ENCODE measurements around the gene PAQR5. TPM values are rescaled to one million over a fixed set of nuclear protein-coding genes. Genes with fewer than 3 reads are reported as not detected.
"Not testable (repeated sequence)": the region's sequence is repeated elsewhere in the genome, so short reads cannot be mapped to it uniquely, and the experiment has no call there.

PAQR5 gene
- polyA plus RNA-seq, 4 donors: 28.3 to 35.8 (median 33.6) TPM

DNA sequence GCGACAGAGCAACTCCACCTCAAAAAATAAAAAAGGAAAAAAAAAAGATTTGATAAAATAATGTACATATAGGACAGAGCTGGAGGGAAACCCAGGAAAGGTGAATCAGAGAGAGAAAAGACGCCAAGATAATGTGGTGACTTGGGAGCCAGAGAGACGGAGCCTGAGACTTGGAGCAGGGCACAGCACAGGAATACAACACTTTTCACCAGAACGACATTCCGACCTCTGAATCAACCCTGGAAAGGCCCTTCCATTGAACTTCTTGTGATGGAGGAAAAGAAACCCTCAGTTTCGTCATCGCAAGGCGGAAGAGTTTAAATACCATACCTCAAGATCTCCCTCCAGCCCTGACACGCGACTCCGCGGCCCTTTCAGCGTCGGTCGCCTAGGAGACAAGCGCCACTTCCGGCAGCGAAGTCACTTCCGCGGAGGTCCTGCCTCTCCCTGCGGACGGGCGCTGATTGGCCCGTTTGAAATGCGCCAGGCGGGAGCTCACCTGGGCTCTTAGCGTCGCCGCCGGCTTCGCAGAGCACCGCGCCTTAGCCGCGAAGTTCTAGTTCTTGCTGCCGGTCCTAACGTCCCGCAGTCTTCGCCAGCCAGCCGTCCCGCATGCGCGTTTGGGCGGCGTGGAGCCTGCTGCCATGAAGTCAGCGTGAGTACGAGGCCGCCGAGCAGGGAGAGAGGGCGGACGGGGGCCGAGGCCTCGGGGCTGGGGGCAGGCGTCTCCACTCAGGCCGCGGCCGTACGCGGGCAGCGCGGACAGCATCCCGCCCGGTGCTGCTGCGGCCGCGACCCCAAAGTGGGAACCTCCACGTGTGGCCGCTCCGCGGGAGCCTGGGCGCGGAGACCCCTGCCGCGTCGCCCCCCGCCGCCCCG lies 115.3 kb downstream of the PAQR5 start, which contains the start of gene KIF23:
TSS of gene KIF23 (plus strand) at position 528 of the 879 bp plus-strand sequence. CDS start at position 645, 117 bp downstream.
- peak; percentile 77 to 91 (median 82) for DNase-seq (ENCODE audit: low read depth in 4 of 4, low spot score in 2 of 4)

DNA sequence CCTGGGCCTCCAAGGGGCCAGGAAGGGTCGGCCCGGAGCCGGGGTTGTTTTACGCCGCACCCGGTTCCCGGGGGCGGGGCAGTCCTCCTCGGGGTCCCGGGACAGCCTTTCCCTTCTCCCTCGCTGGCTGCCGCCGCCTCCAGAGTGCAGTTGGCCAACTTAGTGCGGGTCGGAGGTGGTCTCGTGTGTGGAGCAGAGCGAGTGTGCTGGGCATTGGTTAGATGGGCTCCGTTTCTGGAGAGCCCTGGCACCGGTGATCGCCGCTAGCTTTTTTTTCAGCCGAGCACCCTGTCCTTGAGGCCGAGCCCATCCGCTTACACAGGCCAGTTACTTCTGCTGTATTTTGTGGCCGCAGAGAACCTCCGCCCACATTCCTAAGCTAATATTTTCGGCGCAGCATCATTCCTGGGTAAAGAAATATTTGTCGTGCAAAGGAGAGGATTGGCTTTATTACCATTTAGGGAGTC lies 116.0 kb downstream of the PAQR5 start:
- DNase-seq (ENCODE audit: low read depth in 4 of 4, low spot score in 2 of 4): peak in 2 of 4 donors; percentile 27 to 32

DNA sequence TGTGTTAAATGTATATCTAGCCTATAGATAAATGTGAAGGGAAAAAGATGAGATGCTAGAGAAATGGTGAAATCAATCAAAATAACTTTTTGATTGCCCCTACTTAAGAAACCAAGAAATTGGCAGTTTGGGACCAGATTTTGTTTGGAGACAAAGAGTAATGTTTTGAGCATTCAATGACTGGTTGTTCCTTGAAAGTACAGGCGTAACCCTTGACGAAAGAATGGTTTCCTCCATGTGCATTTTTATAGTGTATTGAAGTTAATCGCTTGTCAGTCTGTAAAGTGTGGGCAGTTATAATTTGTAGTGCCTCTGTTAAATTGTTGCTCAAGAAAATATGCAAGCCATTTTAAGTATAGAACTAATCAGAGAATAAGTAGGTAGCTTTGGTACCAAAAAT lies 116.7 kb downstream of the PAQR5 start:
- no peak for DNase-seq (ENCODE audit: low read depth in 4 of 4, low spot score in 2 of 4)

DNA sequence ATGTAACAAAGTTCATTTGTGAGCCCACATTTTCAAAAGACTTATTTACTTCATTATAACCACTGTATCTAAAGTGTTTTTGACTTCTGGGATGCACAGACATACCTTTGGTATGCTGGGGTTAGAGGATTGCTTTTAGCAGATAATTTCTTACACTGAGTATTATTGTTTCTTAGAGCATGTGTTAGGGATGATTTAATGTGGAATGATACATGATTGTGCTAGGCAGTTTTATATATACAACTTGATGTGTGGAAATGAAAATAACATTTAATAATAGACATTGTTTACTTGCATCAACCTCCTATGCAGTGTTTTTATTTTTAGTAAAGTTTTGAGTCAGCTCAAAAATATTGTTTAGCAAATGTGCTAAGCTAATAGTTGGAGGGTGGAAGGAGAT lies 118.9 kb downstream of the PAQR5 start:
- no peak for DNase-seq (ENCODE audit: low read depth in 4 of 4, low spot score in 2 of 4)

DNA sequence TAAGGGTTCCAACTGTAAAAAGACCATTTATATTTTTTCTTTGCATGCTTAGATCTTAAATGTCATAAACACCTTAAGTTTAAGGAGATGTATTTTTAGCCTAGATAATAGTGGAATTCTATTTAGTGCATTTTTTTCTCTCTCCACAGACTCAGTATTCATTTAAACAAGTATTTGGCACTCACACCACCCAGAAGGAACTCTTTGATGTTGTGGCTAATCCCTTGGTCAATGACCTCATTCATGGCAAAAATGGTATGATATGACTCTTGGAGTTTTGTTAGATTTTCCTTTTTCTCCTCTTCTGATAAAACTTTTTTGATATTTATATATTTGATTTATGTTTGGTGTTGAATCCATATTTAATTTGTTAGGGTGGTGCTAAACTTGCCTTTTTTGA lies 122.8 kb downstream of the PAQR5 start:
- no peak for DNase-seq (ENCODE audit: low read depth in 4 of 4, low spot score in 2 of 4)

DNA sequence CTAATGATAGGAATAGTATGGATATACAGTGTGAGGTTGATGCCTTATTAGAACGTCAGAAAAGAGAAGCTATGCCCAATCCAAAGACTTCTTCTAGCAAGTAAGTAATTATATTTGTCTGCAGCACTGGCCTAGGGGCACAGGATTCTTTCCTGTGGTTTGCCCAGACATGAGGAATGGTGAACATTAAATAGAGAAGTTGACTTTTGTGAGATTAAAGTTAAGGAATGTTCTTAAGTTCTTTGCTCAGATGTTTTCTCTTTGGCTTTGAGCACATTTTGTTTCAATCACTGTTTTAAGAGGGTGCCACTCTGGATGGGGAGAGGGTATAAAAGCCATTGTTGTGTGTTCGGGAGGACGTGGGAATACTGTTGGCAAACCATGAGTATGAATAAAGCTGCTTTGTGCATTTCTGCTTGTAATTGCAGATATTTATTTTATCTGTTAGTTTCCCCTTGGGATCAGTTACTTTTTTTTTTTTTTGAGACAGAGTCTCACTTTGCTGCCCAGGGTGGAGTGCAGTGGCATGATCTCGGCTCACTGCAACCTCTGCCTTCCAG lies 123.7 kb downstream of the PAQR5 start:
- no peak for DNase-seq (ENCODE audit: low read depth in 4 of 4, low spot score in 2 of 4)

DNA sequence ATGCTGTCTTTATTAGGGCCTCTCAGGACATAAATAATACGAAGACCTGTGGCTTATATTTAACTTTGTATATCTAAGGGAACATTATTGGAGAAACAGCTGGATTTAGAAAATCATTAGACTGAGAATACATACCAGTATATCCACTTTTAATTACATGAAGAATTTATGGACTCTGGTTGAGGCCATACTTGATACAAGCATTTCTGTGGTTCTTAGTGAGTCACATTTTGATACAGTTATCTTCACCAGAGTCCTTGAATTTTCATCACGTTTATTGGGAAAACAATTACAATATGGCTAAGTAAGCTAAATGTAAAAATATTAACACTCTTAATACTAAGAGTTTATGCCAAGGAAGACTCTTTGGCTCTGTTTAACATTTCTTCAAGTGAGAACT lies 125.3 kb downstream of the PAQR5 start:
- no peak for DNase-seq (ENCODE audit: low read depth in 4 of 4, low spot score in 2 of 4)

DNA sequence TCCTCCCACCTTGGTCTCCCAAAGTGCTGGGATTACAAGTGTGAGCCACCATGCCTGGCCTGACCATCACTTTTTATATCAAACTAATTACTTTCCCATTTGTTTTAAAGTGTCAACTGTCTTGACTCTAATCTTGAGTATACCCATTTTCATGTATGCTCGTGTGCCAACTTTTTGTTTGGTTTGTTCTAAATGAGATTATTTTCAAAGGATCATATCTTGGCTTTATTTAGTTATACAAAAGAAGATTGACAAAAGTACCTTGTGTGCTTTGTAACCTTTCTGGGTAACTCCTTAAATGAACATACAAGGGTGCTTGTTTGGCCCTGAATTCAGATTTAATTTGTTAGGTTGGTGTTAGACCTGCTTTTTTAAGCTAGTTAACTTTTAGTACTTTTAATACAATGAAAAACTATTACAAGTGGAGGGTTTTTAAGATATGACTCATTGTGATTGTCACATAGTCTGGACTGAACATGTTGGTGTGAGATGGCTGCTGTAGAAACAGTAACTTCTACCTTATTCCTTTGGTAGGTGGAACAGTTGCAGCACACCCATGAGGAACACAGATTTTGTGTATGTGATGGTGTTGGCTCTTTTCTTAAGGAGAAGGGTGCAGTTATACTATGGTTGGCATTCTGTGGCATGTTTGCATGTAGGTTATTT lies 126.2 kb downstream of the PAQR5 start:
- DNase-seq (ENCODE audit: low read depth in 4 of 4, low spot score in 2 of 4): no peak

DNA sequence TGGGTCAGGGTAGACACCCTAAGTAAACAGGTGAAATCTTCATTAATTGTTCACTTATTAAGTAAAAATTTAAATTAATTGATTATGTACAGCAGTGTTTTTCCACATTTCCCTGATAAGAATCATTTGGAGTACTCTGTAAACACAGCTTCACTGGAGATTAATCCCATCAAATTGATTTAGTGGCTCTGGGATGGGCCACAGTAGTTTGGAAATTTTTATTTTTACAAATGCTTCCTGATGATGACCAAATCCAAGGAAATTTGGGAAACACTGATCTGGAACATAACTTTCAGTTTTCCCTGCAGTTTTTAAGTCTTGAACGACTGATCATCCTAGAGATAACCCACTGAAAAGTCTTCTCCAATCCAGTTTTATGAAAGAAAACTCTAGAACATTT lies 135.1 kb downstream of the PAQR5 start:
- no peak for DNase-seq (ENCODE audit: low read depth in 4 of 4, low spot score in 2 of 4)

DNA sequence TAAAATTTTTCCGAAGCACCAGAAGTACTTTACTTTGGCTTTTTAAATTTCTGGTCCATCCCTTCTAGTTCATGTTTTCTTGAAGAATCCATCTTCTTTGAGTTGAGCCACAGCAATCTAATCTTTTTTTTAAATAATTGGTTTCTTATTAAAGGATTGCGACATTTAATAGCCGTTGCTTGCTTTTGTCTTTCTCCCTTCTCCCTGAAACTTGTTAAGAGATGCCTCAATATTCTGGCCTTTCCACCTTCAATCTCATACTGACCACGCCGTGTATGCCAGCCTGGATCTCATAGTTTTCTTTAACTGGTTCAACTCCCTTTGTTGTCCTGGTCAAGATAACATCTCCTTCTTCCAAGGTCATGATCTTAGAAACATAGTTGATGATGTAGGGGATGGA lies 135.5 kb downstream of the PAQR5 start:
- DNase-seq (ENCODE audit: low read depth in 4 of 4, low spot score in 2 of 4): no peak

DNA sequence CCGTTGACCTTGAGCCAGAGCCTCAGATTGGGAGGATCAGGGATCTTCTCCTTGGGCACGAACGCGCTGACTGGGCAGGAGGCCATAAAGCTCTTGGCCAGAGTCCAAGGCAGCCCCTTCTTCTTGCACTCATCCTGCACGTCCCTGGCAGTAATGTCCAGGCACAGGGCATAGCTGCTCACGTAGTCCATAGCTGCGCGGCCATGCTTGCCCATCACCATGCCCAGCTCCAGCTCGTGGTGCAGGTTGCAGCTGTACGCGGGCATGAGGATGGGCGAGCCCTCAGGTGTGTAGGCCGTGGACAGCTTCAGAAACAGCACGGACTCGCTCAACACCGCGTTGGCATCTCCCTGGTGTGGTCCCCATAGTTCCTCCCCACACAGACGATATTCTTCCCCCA lies 136.0 kb downstream of the PAQR5 start:
- no peak for DNase-seq (ENCODE audit: low read depth in 4 of 4, low spot score in 2 of 4)

DNA sequence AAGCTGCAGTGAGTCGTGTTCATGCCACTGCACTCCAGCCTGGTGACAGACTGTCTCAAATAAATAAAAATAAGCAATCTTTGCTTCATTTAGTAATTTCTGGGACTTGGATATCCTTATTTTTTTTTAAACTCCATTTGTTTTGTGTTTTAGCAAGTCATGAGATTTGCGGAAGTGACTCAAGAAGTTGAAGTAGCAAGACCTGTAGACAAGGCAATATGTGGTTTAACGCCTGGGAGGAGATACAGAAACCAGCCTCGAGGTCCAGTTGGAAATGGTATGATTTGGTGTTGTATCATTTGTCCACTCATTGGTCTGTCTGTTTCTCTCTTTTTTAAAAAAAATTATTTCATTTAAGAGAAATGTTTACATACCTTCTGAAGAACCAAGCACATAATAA lies 137.3 kb downstream of the PAQR5 start:
- no peak for DNase-seq (ENCODE audit: low read depth in 4 of 4, low spot score in 2 of 4)

DNA sequence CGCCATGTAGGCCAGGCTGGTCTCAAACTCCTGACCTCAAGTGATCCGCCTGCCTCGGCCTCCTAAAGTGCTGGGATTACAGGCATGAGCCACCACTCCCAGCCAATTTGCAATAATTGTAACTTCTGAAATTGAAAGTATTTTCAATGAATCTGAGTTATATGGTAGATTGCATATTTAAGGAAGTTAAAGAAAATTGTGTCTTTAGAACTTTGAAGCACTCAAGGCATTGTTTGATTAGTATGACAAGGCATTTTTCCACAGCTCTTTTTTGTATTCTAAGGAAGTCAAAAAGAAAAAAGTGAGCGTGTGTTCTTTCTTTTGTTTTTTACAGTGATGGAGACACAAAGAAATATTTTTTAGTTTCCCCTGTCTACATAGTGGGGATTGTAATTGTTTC lies 138.2 kb downstream of the PAQR5 start:
- DNase-seq (ENCODE audit: low read depth in 4 of 4, low spot score in 2 of 4): no peak

DNA sequence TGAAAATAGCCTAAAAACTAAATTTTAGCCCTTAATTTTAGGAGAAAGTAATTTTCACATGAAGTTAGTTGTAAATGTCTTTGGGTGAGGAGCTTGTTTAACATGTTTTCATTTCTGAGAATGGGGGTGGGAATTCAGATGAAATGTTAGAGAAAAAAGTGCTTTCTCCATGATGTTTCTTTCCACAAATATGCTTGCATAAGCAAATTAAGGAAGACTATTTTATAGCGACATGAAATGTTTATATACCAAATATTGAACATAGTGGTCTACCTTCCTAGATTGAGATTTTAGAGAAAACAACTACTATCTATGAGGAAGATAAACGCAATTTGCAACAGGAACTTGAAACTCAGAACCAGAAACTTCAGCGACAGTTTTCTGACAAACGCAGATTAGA lies 140.9 kb downstream of the PAQR5 start:
- DNase-seq (ENCODE audit: low read depth in 4 of 4, low spot score in 2 of 4): no peak

DNA sequence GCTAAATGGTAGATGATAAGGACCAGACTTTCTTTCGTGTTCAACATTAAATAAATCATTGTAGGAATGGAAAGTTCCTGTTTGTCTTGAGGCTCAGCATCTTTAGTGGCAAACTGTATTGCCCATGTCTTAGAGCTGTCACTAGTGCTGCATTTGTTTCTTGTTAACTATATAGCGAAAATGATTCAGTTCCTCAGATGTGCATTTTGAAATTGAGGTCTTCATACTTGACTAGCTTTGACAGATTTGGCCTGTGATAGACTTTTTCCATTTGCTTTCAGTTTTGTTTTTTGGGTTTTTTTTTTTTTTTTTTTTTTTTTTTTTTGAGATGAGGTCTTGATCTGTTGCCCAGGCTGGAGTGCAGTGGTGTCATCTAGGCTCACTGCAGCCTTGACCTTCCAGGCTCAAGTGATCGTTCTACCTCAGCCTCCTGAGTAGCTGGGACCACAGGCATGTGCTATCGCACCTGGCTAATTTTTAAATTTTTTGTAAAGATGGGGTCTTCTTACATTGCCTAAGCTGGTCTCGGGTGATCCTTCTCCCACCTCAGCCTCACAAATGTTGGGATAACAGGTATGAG lies 144.4 kb downstream of the PAQR5 start:
- no peak for DNase-seq (ENCODE audit: low read depth in 4 of 4, low spot score in 2 of 4)

DNA sequence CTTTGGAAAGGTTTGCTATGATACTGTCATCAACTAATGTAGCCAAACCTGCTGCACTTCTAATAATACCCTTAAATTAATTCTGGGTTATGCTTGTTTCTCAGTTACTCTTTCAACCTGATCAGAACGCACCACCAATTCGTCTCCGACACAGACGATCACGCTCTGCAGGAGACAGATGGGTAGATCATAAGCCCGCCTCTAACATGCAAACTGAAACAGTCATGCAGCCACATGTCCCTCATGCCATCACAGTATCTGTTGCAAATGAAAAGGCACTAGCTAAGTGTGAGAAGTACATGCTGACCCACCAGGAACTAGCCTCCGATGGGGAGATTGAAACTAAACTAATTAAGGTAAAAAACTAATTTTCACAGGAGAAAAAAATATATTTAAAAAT lies 146.0 kb downstream of the PAQR5 start:
- DNase-seq (ENCODE audit: low read depth in 4 of 4, low spot score in 2 of 4): no peak

DNA sequence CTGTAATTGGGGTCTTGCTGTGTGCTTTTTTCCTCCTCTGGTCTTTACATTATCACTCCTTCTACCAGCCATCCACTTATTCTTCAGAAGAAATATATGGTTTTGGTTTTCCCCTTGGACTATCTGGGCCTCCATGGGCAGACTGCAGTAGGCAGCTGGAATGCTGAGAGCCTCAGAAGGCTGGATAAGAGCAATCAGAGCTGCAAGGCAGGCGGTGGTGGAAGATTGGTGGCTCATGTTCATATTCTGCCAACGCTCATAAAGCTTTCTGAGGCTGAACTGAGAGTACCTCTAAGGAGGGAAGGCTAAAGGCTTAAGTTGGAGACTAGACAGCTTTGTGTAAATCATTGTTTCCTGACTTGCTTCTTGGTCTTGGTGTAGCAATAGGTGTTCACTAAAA lies 148.2 kb downstream of the PAQR5 start:
- no peak for DNase-seq (ENCODE audit: low read depth in 4 of 4, low spot score in 2 of 4)

DNA sequence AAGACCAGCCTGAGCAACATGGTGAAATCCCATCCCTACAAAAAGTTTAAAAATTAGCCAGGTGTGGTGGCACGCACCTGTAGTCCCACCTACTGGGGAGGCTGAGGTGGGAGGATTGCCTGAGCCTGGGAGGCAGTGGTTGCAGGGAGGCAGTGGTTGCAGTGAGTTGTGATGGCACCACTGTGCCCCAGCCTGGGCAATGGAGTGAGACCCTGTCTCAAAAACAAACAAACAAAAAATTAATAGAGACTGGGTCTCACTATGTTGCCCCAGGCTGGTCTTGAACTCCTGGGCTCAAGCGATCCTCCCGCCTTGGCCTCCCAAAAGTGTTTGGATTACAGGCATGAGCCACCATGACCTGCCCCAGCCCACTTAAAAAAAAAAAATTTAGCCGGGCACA lies 151.5 kb downstream of the PAQR5 start:
- DNase-seq (ENCODE audit: low read depth in 4 of 4, low spot score in 2 of 4): not testable (repeated sequence)

DNA sequence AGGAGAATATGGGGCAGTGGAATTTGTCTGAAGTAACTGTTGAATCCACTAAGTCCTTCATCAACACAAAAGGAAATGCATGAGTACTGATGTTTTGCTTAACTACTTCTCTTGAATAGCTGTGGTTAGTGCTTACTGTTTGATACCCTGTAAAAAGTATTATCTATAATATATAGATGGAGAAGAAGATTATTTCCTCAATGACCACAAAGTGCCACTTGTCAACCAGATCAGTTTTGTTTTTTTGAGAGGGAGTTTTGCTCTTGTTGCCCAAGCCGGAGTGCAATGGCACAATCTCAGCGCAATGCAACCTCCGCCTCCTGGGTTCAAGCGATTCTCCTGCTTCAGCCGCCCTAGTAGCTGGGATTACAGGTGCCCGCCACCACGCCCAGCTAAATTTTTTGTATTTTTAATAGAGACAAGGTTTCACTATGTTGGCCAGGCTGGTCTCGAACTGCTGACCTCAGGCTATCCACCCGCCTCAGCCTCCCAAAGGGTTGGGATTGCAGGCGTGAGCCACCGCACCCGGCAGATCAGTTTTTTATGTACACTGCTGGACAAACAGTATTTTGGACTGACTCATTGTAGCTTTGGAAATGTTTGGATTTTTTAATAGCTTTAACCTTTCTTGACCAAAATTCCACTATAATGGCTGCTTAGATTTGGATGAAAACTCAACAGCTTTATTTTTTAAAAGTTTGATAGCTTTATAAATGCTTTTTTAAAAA lies 152.4 kb downstream of the PAQR5 start:
- DNase-seq (ENCODE audit: low read depth in 4 of 4, low spot score in 2 of 4): no peak

DNA sequence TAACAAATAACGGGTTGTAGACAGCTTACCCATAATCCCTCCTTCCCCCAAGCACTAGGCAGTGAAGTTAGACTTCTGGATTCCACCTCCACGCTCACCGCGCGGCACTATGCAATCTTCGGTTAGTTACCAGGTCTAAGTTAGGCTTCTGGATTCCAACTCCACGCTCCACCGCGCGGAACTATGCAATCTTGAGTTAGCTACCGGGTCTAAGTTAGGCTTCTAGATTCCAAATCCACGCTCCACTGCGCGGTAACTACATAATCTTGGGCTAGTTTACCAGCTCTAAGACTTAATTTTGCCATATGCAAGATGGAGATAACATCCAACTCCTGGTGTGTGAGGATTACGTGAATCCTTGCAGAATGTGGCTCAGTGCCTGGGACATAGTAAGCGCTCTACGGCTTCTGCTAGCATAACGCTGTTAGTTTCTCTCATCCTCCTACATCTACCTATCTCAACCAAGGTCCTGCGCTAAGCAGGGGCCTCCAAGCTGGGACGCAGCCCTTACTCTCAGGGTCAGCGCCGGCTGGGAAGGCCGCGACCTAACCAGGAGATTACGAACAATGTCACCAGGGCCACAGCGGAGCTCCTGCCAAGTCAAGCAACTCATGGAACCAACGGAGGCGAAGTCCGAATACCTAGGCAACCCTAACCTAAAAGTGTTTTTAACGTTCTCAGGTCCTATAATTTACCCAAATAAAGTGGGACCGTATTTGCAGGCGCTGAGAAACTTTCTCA lies 153.4 kb downstream of the PAQR5 start:
- no peak for DNase-seq (ENCODE audit: low read depth in 4 of 4, low spot score in 2 of 4)
